Adipose tissue (tissue), 3 donors: ENCODE results near the gene SLC35F5. TPM values are rescaled to one million over a fixed set of nuclear protein-coding genes. Genes with fewer than 3 reads are reported as not detected.

Experiments used
- H3K27ac ChIP-seq: one replicate; pipeline ENCODE4 v1.5.1; 2013; ENCODE audit warnings: low read depth, low read length
- WGBS, 3 donors: extraction: QIAGEN DNeasy Blood & Tissue Kit; methylation state at CpG; one replicate each; pipeline ENCODE4 v1.1.7; 2013; 5-methylcytosine and 5-hydroxymethylcytosine counted together
- polyA plus RNA-seq, 3 donors: library from polyadenylated mRNA; stranded (reverse); fragments of 200-250 nt; gene quantifications; one replicate each; pipeline ENCODE4 v1.2.3, GENCODE V29; 2013
- donor health status: healthy with polysubstance abuse.
- donor health status: Bipolar disorder and iron deficiency.
- donor health status: healthy.

SLC35F5 gene
- polyA plus RNA-seq, 3 donors, result 14.1 to 18.0 (median 16.9) TPM

DNA sequence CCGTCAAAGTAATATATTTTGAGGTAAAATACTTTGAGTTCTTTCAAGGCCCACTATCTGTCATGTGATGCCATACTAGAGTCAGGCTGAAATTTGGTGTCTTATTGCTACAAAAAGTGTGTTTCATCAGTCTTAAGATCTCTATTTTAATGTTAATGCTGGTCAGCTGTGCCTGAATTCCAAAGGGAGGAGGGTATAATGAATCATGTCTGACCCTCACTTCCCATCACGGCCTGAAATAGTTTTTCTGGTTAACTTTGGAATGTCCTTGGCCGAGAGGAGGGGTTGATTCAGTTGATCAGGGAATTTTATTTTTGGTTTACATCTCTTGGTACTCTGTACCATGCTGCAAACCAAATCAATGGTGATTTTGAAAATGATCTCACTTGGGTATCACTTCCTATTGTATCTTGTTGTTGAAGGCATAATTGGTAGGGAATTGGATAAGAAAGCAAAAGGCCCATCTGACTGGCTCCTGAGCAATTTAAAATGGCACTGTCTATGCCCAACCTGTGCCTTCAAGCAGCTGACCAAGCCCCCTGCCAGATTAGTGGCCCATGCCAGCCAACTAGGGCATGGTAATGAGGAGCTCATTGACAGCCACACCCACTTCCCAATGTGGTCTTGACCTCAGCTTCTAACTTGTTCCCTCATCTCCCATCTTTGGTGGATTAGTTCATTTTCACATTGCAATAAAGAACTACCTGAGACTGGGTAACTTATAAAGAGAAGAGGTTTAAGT lies 6.1 kb upstream of the SLC35F5 start:
- no peak overlapping the region for H3K27ac ChIP-seq
- WGBS, 3 donors, result 69 to 78% (median 72%) methylated on average over 3 of the region's 3 CpGs

GRCh38 chr2:113760400-113760799 lies 4.0 kb upstream of the SLC35F5 start:
- H3K27ac ChIP-seq, result no peak overlapping the region
- 33 to 49% (median 45%) methylated on average over 1 of the region's 1 CpG for WGBS, 3 donors

DNA sequence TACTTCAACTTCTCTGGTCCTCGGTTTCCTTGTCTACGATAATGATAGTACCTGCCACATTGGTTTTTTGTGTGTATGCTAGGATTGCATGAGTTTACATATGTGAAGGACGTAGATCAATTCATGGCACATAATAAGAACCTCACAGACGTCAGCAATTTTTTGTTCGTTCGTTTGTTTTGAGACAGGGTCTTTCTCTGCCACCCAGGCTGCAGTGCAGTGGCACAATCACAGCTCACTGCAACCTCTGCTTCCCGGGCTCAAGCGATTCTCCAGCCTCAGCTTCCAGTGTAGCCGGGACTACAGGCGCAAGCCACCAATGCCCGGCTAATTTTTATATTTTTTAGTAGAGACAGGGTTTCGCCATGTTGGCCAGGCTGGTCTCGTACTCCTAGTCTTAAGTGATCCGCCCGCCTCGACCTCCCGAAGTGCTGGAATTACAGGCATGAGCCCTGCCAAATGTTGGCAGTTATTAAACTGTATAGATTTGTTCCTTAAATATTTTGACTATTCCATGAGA lies 756 bp upstream of the SLC35F5 start:
- peak overlapping the region; percentile 92 for H3K27ac ChIP-seq
- WGBS, 3 donors, result 13 to 27% (median 27%) methylated on average over 17 of the region's 17 CpGs

DNA sequence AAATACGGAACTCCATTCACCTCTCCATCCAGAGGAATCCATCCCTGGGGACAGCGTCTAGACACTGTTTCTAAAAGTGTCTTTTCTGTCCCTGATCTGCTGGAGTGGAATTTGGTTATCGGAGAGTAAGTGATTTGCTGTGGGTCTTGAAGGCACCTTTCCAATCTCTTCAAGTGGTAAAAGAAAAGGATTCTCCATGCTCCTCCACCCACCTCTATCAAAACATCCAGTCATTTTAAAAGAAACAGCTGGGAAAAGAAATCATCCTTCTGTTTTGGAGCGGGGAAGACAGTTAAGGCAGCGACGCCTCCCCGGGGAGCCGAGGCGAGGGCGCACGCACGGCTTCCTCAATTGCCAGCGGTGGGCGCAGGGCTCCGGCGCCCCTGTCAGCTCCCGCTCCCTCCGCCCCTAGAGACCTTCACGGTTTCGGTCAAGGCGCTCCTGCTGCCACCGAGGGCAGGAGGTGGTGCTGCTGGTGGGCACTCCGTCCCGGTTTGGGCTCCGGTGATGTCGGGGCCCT lies 547 bp downstream of the SLC35F5 start:
- WGBS, 3 donors, result 0 to 1% (median 0%) methylated on average over 21 to 26 of the region's 26 CpGs
- peak overlapping the region; percentile 92 for H3K27ac ChIP-seq

DNA sequence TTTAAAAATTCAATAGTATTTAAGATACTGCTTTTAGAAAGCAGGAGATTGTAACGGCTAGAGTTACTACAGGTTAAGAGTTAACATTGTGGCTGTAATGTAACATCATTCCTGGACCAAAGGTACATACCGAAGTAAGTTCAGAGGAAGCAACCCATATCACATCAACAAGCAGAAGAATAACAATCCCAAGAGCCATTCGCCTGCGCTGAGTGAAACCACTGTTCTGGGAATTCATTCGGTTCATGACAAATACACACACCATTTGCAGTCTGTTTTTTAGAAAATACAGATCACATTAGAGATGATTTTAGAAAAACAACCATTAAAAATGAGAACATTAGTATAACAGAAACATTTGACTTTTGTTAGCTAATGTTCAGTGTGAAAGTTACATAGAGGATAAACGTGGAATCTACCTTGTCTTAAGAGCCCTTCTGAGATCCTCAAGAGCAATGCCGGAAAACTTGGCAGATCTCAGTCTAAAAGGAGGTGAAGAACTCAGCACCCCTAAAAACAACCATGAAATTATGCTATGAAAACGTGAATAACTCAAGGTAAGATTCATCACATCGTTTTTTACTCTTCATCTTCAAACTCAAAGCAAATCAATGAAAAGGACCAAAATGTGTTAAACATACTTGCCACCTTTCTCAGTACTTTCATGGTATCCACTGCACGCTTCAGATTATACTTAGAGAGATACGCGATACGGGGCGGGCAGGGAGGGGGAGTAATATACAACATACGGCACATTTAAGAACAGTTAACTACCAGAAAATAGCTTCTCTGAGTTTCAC lies 1.2 kb downstream of the SLC35F5 start:
- no peak overlapping the region for H3K27ac ChIP-seq
- WGBS, 3 donors, result 7 to 21% (median 15%) methylated on average over 15 of the region's 15 CpGs

GRCh38 chr2:113754160-113754559 lies 2.3 kb downstream of the SLC35F5 start:
- no peak overlapping the region for H3K27ac ChIP-seq
- WGBS, 3 donors, result 57 to 97% (median 89%) methylated on average over 8 of the region's 8 CpGs

DNA sequence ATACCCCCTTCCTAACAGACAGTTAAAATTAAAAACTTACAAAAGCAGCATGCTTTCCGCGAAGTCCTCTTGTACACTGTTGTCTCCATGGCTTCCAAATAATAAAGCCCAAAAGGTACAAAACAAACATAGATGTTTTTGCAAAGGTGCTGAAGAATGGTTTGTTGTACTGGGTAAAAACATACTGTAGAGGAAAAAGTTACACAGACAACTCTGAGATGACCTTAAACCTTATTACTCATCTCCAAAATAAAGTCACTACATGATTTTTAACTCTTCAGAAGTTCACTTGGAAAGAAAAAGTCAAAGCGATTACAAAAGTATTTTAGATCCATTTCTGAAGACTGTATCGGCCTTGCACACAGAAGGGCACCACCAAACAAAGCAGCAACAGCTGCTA lies 6.1 kb downstream of the SLC35F5 start:
- WGBS, 3 donors, result 93 to 98% (median 97%) methylated on average over 4 of the region's 4 CpGs
- H3K27ac ChIP-seq, result no peak overlapping the region

GRCh38 chr2:113741091-113741490 lies 15.4 kb downstream of the SLC35F5 start:
- no peak overlapping the region for H3K27ac ChIP-seq
- 93 to 100% (median 96%) methylated on average over 1 of the region's 1 CpG for WGBS, 3 donors

- 85 to 90% (median 86%) methylated on average over 4 of the region's 4 CpGs for WGBS, 3 donors
- H3K27ac ChIP-seq, result no peak overlapping the region
Observed at GRCh38 chr2:113739849-113740248, 16.6 kb downstream of the SLC35F5 start.

GRCh38 chr2:113734185-113734584 lies 22.3 kb downstream of the SLC35F5 start:
- WGBS, 3 donors, result 85 to 91% (median 87%) methylated on average over 1 of the region's 1 CpG
- H3K27ac ChIP-seq, result no peak overlapping the region

DNA sequence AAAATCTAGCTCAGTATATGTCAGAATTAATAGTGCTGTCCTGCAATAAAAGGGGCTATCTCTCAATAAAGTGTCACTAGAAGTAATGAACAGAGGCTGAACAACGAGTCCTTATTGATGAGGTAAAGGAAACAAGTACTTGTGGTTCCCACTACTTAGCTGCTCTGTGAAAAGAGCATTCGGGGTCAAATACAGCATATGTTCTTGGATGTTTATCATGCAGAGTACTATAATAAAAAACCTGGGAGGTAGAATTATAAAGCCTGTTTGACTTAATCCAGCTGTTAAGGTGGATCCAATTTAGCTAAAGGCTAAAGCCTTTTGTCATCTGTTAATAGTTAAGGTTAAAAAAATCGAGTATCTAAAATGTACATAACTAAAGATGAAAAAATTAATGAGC lies 32.4 kb downstream of the SLC35F5 start:
- WGBS, 3 donors, result 58 to 73% (median 66%) methylated on average over 3 of the region's 3 CpGs

GRCh38 chr2:113723411-113723810 lies 33.0 kb downstream of the SLC35F5 start:
- H3K27ac ChIP-seq, result no peak overlapping the region
- WGBS, 3 donors, result 52 to 85% (median 72%) methylated on average over 1 of the region's 1 CpG

More for the DNA sequence above, 32.4 kb downstream of the SLC35F5 start:
- H3K27ac ChIP-seq, result no peak overlapping the region

GRCh38 chr2:113720167-113720566 lies 36.3 kb downstream of the SLC35F5 start:
- WGBS, 3 donors, result 56 to 65% (median 63%) methylated on average over 3 of the region's 3 CpGs

DNA sequence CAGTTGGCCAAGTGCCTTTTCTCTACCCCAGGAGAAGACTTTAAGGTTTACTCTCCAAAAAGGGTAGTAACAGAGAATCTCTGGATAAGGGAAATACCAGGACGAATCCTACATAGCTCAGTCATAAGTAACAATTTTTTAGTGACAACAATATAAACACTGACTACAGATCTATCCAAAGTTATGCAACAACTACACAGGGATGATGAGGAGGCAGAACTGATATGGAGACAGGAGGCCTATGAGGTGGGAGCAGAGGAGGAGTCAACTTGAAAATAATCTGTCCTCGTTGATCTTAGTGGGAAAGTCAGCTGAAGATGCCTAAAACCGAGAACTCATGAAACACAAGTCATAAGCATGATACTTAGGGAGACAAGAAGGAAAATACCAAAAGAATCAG lies 40.2 kb downstream of the SLC35F5 start:
- no peak overlapping the region for H3K27ac ChIP-seq
- WGBS, 3 donors, result 84 to 86% (median 86%) methylated on average over 3 of the region's 3 CpGs

More at GRCh38 chr2:113720167-113720566, 36.3 kb downstream of the SLC35F5 start:
- no peak overlapping the region for H3K27ac ChIP-seq

DNA sequence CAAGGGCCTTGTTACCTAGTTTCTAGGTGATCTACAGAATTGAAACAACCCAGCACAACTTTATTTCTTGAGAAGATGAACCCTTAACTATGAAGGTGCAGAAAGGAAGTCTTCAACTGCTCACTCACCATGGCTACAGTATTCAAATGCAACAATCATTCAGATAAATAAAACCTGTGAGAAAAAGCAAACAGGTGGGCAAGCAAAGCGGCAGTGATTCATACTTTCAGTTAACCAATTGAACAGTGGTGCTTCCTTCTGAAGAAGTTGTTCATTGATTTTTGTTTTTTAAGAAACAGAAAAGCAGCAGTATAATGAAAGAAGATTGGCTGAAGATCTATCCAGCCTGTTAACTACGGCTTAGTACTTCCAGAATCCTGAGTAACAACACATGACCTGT lies 43.5 kb downstream of the SLC35F5 start:
- WGBS, 3 donors, result 95 to 96% (median 96%) methylated on average over 2 of the region's 2 CpGs
- H3K27ac ChIP-seq, result no peak overlapping the region

- 70 to 92% (median 86%) methylated on average over 1 of the region's 1 CpG for WGBS, 3 donors
- no peak overlapping the region for H3K27ac ChIP-seq
Observed at GRCh38 chr2:113711851-113712250, 44.6 kb downstream of the SLC35F5 start.

DNA sequence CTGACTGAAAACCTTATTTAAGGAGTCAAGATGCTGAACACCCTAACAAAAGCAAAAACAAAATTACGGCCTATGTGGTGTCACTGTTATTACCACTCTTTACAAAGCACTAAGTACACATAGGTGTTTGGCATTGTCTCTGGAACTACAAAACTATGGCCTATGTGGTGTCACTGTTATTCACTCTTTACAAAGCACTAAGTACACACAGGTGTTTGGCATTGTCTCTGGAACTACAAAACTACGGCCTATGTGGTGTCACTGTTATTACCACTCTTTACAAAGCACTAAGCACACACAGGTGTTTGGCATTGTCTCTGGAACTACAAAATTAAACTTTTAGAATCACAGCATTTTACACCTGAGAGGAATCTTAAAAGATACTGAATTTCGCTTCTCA lies 47.4 kb downstream of the SLC35F5 start:
- no peak overlapping the region for H3K27ac ChIP-seq
- 81 to 96% (median 92%) methylated on average over 3 of the region's 3 CpGs for WGBS, 3 donors

GRCh38 chr2:113707106-113707505 lies 49.3 kb downstream of the SLC35F5 start:
- H3K27ac ChIP-seq, result no peak overlapping the region
- WGBS, 3 donors, result 19 to 88% (median 71%) methylated on average over 1 of the region's 1 CpG

DNA sequence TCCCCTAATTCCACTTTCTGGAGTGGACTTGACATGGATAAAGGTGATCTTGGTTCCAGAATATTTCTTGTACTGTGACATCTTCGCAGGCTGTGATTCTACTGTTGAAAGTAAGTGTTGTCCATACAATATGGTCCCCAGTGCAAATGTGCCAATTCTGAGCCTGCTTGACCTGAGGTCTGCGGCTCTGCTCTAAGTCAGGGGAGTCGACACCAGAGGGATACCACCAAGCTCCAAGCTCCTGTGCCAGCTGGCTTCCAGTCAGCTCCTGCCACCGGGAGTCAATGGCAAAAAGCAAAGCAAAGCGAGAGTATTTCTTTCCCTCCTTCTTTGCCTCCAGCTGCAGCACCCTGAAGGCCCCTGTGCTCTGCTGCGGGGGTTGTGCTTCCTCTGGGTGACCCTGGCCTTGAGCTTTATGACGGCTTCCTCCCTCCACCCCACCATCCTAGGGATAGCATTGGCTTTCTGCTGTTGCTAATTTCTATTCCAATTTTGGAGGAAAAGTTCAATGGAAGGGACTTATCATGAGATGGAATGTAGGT lies 50.4 kb downstream of the SLC35F5 start:
- H3K27ac ChIP-seq, result no peak overlapping the region
- WGBS, 3 donors, result 65 to 76% (median 75%) methylated on average over 7 of the region's 7 CpGs
